ENCODE results near the gene ATXN1.
"Not testable (repeated sequence)": the region's sequence is repeated elsewhere in the genome, so short reads cannot be mapped to it uniquely, and the experiment has no call there.

ATXN1 gene

DNA sequence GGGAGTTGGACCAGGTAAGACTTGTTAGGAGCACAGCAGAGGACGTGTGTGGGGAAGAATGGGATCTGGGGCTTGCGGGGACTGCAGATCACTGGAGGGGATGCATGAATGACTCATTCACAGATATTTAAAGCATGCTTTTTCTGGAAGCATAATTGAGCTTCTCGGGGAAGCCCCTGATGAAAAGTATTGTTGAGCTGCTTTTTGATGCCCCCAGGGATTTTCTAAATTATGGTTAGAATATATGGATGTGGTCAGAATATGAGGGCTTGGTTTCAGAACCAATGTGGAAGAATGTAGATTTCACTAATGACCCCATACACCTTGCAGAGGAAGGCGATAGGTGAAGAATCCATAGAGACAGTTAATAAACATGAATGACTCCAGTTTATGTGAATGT, 486.8 kb downstream of the ATXN1 start:
- no peak for DNase-seq (ENCODE audit: low spot score)

DNA sequence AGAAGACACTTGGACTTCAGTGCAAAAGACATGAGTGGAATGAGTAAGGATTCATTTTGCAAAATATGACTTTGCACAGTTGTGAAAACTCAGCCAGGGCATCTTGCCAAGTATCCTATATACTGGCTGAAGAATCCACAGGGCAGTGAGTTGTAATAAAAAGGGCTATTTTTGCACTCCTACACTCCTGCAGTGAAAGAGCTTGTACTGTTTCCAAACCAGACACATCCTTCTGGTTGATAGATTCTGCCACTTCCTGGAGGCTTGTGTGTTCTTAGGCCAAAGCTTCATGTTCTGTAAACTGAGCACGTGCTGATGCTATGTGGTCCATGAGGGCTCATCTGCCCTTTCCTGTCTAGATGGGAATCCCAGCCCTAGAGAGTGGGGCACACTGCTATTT, 488.0 kb downstream of the ATXN1 start:
- no peak for DNase-seq (ENCODE audit: low spot score)

DNA sequence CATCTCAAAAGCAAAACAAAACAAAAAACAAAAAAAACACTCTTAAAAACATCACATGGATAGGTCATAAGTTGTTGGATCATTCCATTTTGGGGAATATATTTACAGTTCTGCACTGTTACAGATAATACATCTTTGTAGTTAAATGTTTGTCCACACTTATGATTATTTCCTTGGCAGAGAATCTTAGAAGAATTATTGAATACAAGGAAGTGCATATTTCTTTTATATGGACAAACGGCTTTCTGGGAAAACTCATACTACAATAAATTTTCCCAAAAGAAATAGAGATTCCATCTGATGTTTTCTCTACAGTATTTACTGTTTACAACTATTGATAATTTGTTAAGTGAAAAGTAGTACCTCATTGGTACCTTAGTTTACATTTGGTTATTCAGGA, 489.1 kb downstream of the ATXN1 start:
- no peak for DNase-seq (ENCODE audit: low spot score)

DNA sequence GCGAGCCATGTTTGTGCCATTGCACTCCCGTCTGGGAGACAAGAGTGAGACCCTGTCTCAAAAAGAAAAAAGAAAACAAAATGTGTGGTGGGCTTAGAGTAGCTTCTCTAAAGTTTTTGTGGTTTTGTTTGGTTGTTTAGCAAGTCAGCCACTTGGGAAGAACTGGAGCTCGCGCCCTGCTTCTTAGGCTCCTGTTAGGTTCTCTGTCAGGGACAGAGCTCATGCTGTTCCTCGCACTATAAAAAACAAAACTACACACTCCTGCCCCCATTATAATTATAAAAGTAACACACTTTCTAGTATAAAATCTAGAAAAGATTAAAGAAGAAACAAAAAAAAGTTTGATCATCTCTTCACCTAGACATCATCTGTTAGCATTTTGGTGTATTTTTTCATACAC, 489.8 kb downstream of the ATXN1 start:
- no peak for DNase-seq (ENCODE audit: low spot score)

DNA sequence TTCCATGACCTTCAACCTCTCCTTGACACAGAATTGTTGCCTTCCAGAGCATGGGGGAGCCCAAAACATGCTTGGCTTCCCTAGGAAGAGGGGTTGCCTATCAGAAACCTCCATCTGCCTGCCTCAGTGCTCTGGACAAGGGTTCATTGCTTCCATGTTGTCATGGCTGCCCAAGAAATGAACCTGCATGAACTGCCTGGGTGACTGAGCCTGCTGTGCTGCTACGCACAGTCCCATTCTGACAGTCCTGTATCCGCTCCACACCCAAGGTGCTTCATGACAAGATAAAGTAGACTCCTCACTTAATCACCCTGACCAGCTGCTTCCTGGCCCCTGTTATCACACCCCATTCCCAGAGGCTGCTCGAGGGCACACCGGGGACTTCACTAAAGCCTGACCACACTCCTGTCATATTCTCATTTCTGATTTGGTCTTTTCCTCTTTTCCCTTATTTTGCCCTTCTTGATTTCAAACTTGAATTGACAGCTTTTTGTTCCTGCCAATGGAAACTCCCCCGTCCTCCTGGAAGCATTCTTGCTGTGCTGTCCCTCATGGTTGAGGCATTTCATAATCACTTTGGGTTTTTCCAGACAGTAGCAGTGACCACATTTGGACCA, 491.0 kb downstream of the ATXN1 start:
- no peak for DNase-seq (ENCODE audit: low spot score)

DNA sequence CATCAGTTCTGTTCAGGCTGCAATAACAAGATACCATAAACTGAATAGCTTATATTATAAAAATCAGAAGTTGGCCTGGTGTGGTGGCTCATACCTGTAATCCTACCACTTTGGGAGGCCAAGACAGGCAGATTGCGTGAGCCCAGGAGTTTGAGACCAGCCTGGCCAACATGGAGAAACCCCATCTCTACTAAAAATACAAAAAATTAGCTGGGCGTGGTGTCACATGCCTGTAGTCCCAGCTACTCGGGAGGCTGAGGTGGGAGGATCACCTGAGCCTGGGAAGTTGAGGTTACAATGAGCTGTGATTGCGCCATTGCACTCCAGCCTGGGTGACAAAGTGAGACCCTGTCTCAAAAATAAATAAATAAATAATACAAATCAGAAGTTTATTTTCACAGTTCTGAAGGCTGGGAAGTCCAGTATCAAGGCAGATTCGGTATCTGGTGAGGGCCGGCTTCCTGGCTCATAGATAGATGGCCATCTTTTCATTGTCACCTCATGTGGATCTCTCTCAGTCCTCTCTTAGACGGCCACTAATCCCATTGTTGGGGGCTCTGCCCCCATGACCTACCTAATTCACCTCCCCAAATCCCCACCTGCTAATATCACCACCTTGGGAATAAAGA, 491.7 kb downstream of the ATXN1 start:
- not testable (repeated sequence) for DNase-seq (ENCODE audit: low spot score)

DNA sequence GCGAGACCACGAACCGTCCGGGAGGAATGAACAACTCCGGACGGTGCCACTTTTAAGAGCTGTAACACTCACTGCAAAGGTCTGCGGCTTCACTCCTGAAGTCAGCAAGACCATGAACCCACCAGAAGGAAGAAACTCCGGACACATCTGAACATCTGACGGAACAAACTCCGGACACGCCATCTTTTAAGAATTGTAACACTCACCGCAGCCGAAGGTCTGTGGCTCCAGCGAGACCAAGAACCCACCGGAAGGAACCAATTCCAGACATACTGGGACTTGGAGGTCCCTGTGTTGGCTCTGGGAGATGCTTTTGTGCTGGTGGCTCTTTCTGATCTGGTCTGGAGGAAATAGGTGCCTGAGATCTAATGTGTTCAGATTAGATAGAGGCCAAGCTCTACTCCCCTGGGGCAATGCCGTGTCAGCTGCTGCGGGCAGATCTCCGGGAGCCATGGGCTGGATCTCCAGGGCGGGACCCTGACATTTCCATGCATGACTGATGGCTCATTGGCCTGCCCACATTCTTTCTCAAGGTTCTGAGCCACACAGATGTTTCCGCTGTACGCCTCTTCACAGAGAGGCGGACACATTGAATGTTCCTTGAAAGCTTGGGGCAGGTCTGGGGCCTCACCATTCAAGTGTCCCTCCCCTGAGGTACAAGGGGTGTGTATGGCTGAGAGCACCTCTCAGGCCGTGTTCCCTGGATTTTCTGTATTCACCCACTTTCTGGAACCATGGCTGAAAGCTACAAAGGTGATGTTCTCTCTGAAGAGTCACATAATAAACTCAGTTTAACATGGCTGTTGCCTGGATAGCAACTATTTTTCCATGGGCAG, 493.6 kb downstream of the ATXN1 start:
- DNase-seq (ENCODE audit: low spot score) = no peak

DNA sequence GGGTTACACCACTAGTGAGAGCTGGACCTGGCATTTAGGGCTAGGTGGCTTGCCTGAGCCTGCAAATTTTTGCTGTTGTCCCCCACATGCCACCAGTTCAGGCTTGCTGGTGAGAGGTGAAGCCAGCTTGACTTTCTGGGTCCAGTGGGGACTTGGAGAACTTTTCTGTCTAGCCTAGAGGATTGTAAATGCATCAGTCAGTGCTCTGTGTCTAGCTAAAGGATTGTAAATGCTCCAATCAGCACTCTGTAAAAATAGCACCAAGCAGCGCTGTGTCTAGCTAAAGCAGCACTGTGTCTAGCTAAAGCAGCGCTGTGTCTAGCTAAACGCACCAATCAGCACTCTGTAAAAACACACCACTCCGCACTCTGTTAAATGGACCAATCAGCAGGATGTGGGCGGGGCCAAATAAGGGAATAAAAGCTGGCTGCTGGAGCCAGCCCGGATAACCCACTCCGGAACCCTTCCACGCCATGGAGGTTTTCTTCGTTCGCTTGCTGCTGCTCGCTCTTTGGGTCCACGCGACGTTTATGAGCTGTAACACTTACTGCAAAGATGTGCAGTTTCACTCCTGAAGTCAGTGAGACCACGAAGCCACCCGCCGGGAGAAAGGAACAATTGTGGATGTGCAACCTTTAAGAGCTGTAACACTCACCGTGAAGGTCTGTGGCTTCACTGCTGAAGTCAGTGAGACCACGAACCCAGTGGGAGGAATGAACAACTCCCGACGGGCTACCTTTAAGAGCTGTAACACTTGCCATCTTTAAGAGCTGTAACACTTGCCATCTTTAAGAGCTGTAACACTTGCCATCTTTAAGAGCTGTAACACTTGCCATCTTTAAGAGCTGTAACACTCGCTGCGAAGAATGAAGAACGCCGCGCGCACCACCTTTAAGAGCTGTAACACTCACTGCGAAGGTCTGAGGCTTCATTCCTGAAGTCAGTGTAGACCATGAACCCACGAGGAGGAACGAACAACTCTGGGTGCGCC, 495.6 kb downstream of the ATXN1 start:
- no peak for DNase-seq (ENCODE audit: low spot score)

DNA sequence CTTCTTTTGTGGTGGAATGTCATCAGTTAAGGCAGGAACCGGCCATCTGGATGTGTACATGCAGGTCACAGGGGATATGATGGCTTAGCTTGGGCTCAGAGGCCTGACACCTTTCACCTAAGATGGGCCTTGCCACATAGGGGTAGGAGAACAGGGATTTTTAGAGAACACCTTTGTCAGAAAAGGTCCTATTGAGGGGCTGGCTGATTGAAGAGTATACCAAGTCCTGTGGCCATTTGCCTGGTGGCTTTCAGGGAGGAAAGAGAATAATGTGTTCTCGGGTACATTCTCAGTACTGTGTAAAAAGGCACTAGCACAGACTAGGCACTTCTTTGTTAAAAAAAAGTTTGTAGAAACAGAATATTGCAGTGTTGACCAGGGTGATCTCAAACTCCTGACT, 496.5 kb downstream of the ATXN1 start:
- DNase-seq (ENCODE audit: low spot score) = no peak

DNA sequence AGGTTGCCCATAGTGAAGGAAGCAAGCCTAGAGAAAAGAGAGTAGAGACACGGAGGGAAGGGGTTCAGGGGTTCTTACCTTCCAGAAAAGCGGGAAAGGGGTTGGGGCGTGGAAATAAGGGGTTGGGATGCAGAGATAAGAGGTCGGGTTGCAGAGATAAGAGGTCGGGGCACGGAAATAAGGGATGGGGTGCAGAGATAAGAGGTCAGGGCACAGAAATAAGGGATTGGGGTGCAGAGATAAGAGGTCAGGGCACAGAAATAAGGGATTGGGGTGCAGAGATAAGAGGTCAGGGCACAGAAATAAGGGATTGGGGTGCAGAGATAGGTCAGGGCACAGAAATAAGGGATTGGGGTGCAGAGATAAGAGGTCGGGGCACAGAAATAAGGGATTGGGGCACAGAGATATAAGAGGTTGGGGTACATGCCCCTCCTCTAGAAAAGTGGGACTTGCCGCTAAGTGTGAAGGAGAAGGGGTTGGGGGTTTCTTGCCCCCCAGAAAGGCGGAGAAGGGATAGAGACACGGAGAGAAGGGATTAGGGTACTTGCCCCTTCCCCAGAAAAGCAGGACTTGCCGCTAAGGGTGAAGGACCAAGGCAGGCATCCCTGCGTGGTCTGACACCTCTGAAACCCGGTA, 497.7 kb downstream of the ATXN1 start:
- not testable (repeated sequence) for DNase-seq (ENCODE audit: low spot score)

DNA sequence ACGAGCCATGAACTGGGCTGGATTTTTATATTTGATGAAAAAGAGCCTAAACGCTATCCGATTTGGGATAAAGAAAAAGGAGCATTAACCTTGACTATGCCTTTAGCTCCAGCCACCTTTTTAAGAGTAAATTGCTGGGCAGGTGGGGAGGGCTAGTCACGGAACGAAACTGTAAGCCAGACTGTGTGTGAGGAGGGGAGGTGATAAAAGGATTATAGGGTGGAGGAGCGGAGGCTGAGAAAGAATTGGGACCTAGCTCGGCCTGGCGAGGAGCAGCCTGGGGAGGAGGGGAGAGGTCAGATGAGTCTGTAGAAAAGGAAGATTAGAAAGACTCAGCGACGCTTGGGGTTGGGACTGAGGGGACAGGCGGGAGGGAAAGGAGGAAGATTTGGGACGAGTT, 498.5 kb downstream of the ATXN1 start:
- DNase-seq (ENCODE audit: low spot score) = not testable (repeated sequence)

DNA sequence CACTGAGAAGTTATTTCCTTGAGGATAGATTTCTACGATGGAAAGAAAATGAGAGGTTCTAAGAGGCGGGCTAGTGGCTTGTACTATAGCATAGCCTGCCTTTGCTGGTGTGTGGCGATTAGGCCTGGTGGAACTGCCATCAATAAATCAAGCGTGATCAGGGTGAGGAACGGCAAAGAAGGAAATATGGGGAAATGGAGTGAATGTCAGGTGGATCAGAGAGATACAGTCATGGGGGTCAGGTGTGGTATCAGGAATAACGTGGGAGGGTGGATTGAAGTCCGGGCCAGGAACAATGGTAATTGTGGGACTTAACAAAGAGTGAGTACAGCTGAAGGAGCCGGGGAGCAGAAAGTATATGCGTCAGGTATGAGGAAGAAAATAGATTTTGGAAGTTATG, 500.7 kb downstream of the ATXN1 start:
- DNase-seq (ENCODE audit: low spot score) = not testable (repeated sequence)

DNA sequence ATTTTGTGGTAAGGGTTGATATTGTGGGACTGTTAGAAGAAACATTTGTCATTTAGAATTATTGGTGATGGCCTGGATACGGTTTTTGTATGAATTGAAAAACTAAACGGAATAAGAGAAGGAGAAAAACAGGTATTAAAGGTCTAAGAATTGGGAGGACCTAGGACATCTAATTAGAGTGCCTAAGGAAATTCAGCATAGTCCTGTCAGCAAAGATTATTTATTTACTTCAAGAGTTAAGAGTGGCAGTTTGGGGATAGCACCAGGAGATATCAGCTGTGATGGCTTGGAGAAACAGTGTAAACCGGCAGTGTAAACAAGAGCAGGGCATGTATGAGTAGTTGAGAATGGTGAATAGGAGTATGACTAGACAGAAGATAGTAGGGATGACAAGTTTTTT, 501.7 kb downstream of the ATXN1 start:
- DNase-seq (ENCODE audit: low spot score) = not testable (repeated sequence)

DNA sequence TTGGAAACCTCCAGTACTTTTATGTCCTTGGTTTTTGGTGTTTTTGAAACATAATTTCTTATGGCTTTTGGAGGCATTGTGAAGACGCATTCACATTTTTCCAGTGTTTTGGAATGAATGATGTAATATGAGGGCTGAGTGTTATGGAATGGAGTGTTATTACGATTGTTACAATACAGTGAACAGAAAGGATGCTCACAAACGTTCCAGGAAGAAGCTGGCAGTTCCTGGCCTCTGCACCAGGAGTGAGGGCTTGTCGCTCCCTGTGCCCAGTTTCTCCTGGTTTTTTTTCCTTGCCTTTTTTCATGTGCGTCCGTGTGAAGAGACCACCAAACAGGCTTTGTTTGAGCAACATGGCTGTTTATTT, 502.6 kb downstream of the ATXN1 start:
- DNase-seq (ENCODE audit: low spot score) = no peak

DNA sequence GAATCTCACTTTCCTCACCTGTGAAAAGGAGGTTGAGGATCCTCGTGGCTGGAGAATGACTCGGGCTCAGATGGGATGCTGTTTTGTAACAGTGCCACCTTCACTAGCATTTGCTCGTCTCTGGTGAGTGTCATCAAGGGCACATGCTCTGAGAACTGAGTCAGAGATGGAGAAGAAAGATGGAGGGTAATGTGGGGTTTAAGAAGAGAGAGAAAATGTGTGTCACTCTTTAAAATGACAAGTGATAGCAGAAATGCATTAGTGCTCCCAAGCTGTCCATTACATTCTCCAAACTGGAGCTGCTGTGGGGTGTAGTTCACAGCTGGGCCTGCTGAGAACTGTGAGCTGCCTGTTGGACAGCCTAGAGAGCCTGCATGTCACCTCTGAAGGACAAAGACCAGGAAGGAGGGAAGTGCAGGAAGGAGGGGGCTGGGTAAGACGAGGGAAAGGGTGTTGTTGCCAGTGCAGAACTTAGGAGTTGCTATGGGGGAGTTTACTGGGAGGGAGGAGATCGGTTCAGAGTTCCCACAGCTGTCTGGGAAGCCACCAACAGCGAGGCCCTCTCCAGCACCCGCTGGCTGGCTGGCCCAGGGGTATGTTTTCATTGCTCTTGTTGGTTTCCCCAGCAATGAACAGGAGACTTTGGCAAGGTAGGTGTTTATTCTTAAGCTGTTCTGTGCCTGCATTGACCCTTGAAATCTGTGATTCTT, 503.1 kb downstream of the ATXN1 start:
- DNase-seq (ENCODE audit: low spot score) = no peak

DNA sequence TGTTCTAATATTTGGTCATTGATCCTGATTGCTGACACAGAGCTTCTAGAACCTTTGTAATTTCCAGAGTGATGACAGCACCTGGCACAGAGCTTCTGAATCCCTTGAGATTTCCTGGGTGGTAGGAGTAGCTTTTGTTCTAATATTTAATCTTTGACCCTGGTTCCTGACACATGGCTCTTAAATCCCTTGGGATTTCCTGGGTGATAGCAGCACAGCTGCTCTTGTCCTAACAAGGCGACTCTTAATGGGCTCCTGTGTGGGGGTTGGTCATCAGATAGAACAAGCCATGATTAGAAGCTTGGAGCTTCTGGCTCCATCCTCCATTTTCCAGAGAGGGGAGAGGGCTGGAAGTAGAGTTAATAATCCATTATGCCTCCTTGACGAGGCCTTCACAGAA, 504.5 kb downstream of the ATXN1 start:
- no peak for DNase-seq (ENCODE audit: low spot score)

DNA sequence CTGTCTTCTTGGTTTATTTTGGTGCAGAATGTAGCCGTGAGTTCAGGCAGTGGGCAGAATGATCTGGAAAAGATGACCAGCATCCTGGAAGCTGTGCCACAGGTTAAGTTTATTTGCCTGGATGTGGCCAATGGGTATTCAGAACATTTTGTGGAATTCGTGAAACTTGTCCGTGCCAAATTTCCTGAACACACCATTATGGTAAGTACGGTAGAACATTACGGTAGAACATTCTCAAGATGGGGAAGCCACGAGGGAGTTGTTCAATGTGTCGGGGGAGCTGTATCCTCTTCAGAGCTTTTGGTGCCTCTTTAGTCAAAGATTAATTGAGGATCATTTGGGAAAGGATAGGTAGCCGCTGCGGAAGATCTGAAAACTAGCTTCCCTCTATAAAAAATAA, 506.7 kb downstream of the ATXN1 start:
- DNase-seq (ENCODE audit: low spot score) = no peak

DNA sequence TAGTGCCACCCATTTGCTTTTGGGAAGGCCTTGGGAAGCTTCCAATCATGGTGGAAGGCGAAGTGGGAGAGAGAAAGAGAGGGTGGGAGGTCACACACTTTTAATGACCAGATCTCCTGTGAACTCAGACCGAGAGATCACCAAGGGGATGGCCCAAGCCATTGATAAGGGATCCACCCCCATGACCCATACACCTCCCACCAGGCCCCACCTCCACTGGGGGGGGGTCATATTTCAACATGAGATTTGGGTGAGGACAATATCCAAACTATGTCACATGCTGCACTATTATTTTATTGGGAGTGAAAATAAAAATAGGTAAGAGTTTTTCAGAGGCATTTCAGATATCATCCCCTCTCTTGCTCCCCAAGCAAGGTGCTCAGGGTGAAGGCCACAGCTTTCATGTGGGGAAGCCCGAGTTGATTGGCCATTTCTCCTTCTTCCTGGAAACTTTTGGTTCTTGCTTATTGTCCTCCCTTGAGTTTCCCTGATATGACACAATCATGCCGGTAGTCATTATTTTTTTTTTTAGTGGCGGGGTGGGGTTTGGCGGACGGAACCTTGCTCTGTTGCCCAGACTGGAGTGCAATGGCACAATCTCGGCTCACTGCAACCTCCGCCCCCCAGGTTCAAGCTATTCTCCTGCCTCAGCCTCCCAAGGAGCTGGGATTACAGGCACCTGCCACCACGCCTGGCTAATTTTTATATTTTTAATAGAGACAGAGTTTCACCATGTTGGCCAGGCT, 507.7 kb downstream of the ATXN1 start:
- no peak for DNase-seq (ENCODE audit: low spot score)

DNA sequence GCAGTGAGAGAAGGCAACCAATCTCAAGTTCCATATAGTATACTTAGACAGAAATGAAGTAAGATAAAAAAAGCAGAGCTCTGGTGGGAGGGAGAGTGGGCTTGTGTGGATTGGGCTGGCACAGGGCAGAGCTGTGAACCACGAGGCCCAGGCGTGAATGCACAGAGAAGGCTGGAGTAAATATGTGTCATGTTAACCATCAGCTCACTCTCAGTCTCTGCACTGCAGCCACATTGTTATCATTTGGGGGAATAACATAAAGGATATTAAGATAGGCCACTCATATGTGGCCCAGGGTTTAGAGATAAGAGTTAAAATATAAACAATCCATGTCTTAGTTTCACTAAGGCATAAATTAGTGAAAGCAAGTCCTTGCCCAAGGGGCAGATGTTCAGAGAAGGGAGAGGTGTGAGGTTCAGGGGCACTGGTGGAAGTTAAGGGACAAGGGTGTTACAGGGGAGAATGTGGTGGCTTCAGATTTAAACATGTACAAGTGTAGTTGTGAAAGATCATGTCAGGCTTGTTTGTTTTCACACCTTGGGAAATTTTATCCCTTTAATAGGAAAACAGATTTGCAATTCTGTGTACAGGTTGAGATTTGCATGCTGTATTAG, 508.5 kb downstream of the ATXN1 start:
- DNase-seq (ENCODE audit: low spot score) = no peak

DNA sequence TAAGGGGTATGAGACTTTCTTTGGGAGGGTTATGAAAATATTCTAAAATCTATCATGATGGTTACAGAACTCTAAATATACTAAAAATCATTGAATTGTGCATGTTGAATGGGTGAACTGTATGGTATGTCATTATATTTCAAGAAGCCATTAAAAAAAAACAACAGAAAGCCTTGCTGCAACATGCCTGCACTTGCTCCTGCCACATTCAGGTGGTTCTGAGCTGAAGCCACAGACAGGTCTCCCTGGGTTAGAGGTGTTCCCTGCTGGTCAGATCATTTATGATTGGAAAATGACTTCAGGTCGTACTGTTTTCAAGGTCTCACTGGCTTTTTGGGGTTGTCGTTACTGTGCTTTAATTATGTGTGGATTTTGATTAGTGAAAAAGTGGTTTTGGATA, 509.6 kb downstream of the ATXN1 start:
- no peak for DNase-seq (ENCODE audit: low spot score)

All from putamen (tissue), 1 donor.